Measurements from ENCODE around the gene LRIG2.
"Not testable (repeated sequence)": the region's sequence is repeated elsewhere in the genome, so short reads cannot be mapped to it uniquely, and the experiment has no call there.

The LRIG2 gene

GRCh38 chr1:113128116-113128515 is 55.1 kb downstream of the LRIG2 start:
- no peak for DNase-seq

GRCh38 chr1:113129529-113130185 is 56.7 kb downstream of the LRIG2 start:
- DNase-seq = no peak

GRCh38 chr1:113133038-113133437 is 60.0 kb downstream of the LRIG2 start:
- DNase-seq = no peak

GRCh38 chr1:113133759-113134158 is 60.8 kb downstream of the LRIG2 start:
- no peak for DNase-seq

GRCh38 chr1:113135460-113135859 is 62.5 kb downstream of the LRIG2 start:
- DNase-seq = no peak

- no peak for DNase-seq
Observed at GRCh38 chr1:113136476-113136875, 63.5 kb downstream of the LRIG2 start.

GRCh38 chr1:113137563-113137962 is 64.6 kb downstream of the LRIG2 start:
- no peak for DNase-seq

- DNase-seq = no peak
Observed at GRCh38 chr1:113138778-113139177, 65.8 kb downstream of the LRIG2 start.

- no peak for DNase-seq
Observed at GRCh38 chr1:113140176-113140575, 67.2 kb downstream of the LRIG2 start.

- peak; percentile 73 for DNase-seq
Observed at GRCh38 chr1:113140588-113141446, 67.8 kb downstream of the LRIG2 start.

GRCh38 chr1:113141650-113142473 is 68.9 kb downstream of the LRIG2 start:
- DNase-seq = no peak

GRCh38 chr1:113142791-113143190 is 69.8 kb downstream of the LRIG2 start:
- DNase-seq = peak; percentile 84

GRCh38 chr1:113146242-113147072 is 73.5 kb downstream of the LRIG2 start:
- peak; percentile 99 for DNase-seq

GRCh38 chr1:113147073-113147625 is 74.2 kb downstream of the LRIG2 start:
- no peak for DNase-seq

GRCh38 chr1:113147826-113148225 is 74.8 kb downstream of the LRIG2 start:
- peak; percentile 62 for DNase-seq

GRCh38 chr1:113150494-113150893 is 77.5 kb downstream of the LRIG2 start:
- not testable (repeated sequence) for DNase-seq

- DNase-seq = peak; percentile 52
Observed at GRCh38 chr1:113153116-113153803, 80.3 kb downstream of the LRIG2 start.

- DNase-seq = no peak
Observed at GRCh38 chr1:113156368-113156767, 83.4 kb downstream of the LRIG2 start.

- not testable (repeated sequence) for DNase-seq
Observed at GRCh38 chr1:113158743-113159142, 85.7 kb downstream of the LRIG2 start.

GRCh38 chr1:113166473-113166872 is 93.5 kb downstream of the LRIG2 start:
- DNase-seq = no peak

- no peak for DNase-seq
Observed at GRCh38 chr1:113168946-113169345, 95.9 kb downstream of the LRIG2 start.

Data from islet precursor cell (in vitro differentiated cells).